ENCODE results near the gene PLA2R1.

GRCh38 chr2:159921752-159922404 is 140.5 kb downstream of the PLA2R1 start:
- TF ChIP-seq CTCF (IDR thresholded peaks at IDR 0.05) (peak; percentile 38 to 72 (median 50)), POLR2A (IDR thresholded peaks at IDR 0.05) (no peak)

Measured in thyroid gland (tissue), 4 donors.